Calu3 (cell line): ENCODE results near the gene WDR7. TPM values are rescaled to one million over a fixed set of nuclear protein-coding genes. Genes with fewer than 3 reads are reported as not detected.

Experiments used
- BruUV-seq: library from RNA; stranded (reverse); fragments of 400-500 nt; replicated peaks from 2 replicates; lab custom pipeline; 2021; lab: Mats Ljungman, UMichigan
- CTCF ChIA-PET: fragments of 300-600 bp; sonication (Branson Sonifier 250); formaldehyde crosslinking; loops from one replicate; lab custom pipeline; 2022; ENCODE audit warnings: antibody characterized with exemption; lab: Charles Lee
- DNase-seq: peaks from one replicate; pipeline ENCODE4 v3.0.0; 2022
- H3K27ac Mint-ChIP-seq: one replicate; pipeline ENCODE4 v1.8.0; 2022; ENCODE audit warnings: mixed read lengths; ENCODE audit not compliant: unreplicated experiment
- H3K27me3 Mint-ChIP-seq: one replicate; pipeline ENCODE4 v1.8.0; 2022; ENCODE audit warnings: mixed read lengths; ENCODE audit not compliant: unreplicated experiment
- H3K36me3 Mint-ChIP-seq: one replicate; pipeline ENCODE4 v1.8.0; 2022; ENCODE audit warnings: mild to moderate bottlenecking, moderate library complexity, mixed read lengths; ENCODE audit not compliant: insufficient read depth, unreplicated experiment
- H3K4me1 Mint-ChIP-seq: one replicate; pipeline ENCODE4 v1.8.0; 2022; ENCODE audit warnings: mild to moderate bottlenecking, low read depth, mixed read lengths; ENCODE audit not compliant: unreplicated experiment
- H3K4me3 Mint-ChIP-seq: one replicate; pipeline ENCODE4 v1.8.0; 2022; ENCODE audit warnings: mild to moderate bottlenecking, low read depth, moderate library complexity, mixed read lengths; ENCODE audit not compliant: unreplicated experiment
- H3K9me3 Mint-ChIP-seq: one replicate; pipeline ENCODE4 v1.8.0; 2022; ENCODE audit warnings: low read depth, mixed read lengths; ENCODE audit not compliant: unreplicated experiment
- intact Hi-C: fragments of 100-400 bp; cut with micrococcal nuclease; formaldehyde crosslinking; loops from one replicate; pipeline ENCODE4 v1.10.0; 2022; ENCODE audit not compliant: unreplicated experiment
- total RNA-seq: library from RNA; stranded (reverse); gene quantifications from 2 replicates; pipeline ENCODE4 v1.2.3, GENCODE V29; 2022
- TF ChIP-seq, protein P1 (sequence below): fragments of 200-600 bp; IDR thresholded peaks from one replicate; pipeline ENCODE4 v1.8.0; 2022; ENCODE audit warnings: antibody characterized with exemption; ENCODE audit not compliant: unreplicated experiment

The WDR7 gene
- total RNA-seq, 1 experiment from 2014 or later = 16.2 TPM

DNA sequence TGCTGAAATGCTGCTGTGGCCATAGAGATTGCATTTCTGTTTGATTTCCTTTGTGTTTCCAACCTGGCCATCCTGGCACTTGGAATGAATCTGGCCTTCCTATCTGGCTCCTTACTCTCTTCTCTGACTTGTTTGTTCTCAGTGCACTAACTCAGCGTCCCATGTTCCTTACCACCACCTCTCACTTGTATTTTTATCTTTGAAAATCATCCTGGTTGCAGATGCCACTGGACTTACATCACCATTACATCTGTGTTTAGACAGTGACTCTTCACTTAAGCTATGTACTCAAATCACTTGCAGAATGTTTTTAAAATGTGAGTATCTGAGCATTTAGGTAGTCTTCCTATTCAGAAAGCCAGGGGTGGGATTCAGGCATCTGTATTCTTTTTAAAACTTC is 239.5 kb downstream of the WDR7 start:
- intact Hi-C loops = no loop called here
- Mint-ChIP-seq H3K9me3 (no peaks in the 10 kb centered on the region), H3K36me3 (no peaks in the 10 kb centered on the region), H3K4me1 (peaks cover 22% of the 10 kb centered on the region), H3K27me3 (no peaks in the 10 kb centered on the region), H3K4me3 (no peak overlapping the region), H3K27ac (peak overlapping the region; percentile 30)
- no peak for DNase-seq
- no TSS peak for BruUV-seq
- TF ChIP-seq, protein P1, sequence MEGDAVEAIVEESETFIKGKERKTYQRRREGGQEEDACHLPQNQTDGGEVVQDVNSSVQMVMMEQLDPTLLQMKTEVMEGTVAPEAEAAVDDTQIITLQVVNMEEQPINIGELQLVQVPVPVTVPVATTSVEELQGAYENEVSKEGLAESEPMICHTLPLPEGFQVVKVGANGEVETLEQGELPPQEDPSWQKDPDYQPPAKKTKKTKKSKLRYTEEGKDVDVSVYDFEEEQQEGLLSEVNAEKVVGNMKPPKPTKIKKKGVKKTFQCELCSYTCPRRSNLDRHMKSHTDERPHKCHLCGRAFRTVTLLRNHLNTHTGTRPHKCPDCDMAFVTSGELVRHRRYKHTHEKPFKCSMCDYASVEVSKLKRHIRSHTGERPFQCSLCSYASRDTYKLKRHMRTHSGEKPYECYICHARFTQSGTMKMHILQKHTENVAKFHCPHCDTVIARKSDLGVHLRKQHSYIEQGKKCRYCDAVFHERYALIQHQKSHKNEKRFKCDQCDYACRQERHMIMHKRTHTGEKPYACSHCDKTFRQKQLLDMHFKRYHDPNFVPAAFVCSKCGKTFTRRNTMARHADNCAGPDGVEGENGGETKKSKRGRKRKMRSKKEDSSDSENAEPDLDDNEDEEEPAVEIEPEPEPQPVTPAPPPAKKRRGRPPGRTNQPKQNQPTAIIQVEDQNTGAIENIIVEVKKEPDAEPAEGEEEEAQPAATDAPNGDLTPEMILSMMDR = no peak
- CTCF ChIA-PET = interaction anchor here (1.2 to 1.6 kb wide), 3 partner anchors 9 to 545 kb away, joined by 4 read pairs; partner anchors contain the start of gene ONECUT2

DNA sequence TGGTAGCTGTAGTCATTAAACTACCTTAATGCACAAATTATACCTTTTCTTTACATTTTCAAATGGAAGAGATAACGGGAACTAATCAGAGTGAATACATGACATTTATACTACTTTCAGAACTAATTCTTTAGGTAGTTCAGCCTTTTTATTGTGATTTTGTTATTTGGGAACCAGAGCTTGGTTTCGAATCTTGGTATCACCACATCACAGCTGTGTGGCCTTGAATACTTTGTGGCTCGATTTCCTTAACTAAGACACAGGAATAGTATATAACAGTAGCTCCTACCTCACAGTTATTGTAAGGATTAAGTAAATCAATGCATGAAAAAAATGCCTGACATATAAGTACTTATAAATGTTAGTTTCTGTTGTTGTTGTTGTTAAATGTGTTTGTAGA is 240.0 kb downstream of the WDR7 start:
- intact Hi-C loops = no loop called here
- no peak overlapping the region for H3K27ac Mint-ChIP-seq
- peaks cover 22% of the 10 kb centered on the region for H3K4me1 Mint-ChIP-seq
- no TSS peak for BruUV-seq
- H3K36me3 Mint-ChIP-seq = no peaks in the 10 kb centered on the region
- CTCF ChIA-PET = interaction anchor here (0.6 to 1.6 kb wide), 4 partner anchors 9 to 544 kb away, joined by 3 to 4 read pairs (median 4); partner anchors contain the start of gene ONECUT2
- no peak for DNase-seq
- H3K9me3 Mint-ChIP-seq = no peaks in the 10 kb centered on the region
- TF ChIP-seq, protein P1 = no peak
- no peak overlapping the region for H3K4me3 Mint-ChIP-seq
- H3K27me3 Mint-ChIP-seq = no peaks in the 10 kb centered on the region

- Mint-ChIP-seq H3K9me3 (no peaks in the 10 kb centered on the region), H3K4me3 (no peak overlapping the region)
- TF ChIP-seq, protein P1 = no peak
Observed at GRCh38 chr18:56891870-56892269, 240.7 kb downstream of the WDR7 start.

GRCh38 chr18:56897122-56897521 is 246.0 kb downstream of the WDR7 start:
- DNase-seq = no peak
- no peak overlapping the region for H3K27ac Mint-ChIP-seq
- TF ChIP-seq, protein P1 = no peak
- H3K27me3 Mint-ChIP-seq = no peaks in the 10 kb centered on the region
- H3K36me3 Mint-ChIP-seq = no peaks in the 10 kb centered on the region
- intact Hi-C loops = no loop called here
- H3K4me3 Mint-ChIP-seq = no peak overlapping the region
- H3K9me3 Mint-ChIP-seq = no peaks in the 10 kb centered on the region
- peaks cover 25% of the 10 kb centered on the region for H3K4me1 Mint-ChIP-seq
- no TSS peak for BruUV-seq
- CTCF ChIA-PET = no interaction called here

More at GRCh38 chr18:56891870-56892269, 240.7 kb downstream of the WDR7 start:
- H3K4me1 Mint-ChIP-seq = peaks cover 22% of the 10 kb centered on the region
- no peaks in the 10 kb centered on the region for H3K27me3 Mint-ChIP-seq
- no peaks in the 10 kb centered on the region for H3K36me3 Mint-ChIP-seq
- CTCF ChIA-PET = no interaction called here
- no peak overlapping the region for H3K27ac Mint-ChIP-seq
- intact Hi-C loops = no loop called here
- no TSS peak for BruUV-seq
- DNase-seq = no peak
